Fibroblast of lung (primary cell): ENCODE results near the gene CENPP.

Experiments used
- EZH2 ChIP-seq: IDR thresholded peaks from 2 replicates; pipeline ENCODE4 v1.5.1; 2012; ENCODE audit warnings: low read length, control low read depth, mild to moderate bottlenecking; ENCODE audit errors: missing control alignments
- TF ChIP-seq, protein P1 (sequence below), 2 donors: IDR thresholded peaks in 1 of 2; conservative IDR thresholded peaks in 1 of 2; 1 replicate in 1 of 2; 2 replicates in 1 of 2; pipeline ENCODE4 v1.5.1; 2011 to 2012; ENCODE audit warnings: low read length in 2 of 2, control low read depth in 1 of 2, inconsistent platforms in 1 of 2, low read depth in 1 of 2, mild to moderate bottlenecking in 1 of 2

DNA sequence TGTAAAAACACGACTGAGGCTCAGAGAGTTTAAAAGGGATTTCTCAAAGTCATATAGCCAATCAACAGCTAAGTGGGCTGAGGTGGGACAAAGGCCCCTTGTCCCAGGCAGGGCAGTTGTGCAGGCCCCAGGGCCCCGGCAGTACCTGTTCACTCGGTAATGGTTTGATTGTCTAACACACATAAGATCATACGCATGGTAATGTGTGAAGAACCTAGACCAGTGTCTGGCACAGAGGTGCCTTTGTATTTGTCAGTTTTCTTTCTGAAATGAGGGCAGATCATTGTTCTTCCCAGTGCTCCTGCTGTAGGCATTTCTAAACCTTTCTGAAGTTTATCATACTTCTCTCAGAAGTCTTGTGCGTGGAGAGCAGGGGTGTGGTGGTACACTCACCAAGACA lies 277.3 kb downstream of the CENPP start:
- TF ChIP-seq, protein P1, sequence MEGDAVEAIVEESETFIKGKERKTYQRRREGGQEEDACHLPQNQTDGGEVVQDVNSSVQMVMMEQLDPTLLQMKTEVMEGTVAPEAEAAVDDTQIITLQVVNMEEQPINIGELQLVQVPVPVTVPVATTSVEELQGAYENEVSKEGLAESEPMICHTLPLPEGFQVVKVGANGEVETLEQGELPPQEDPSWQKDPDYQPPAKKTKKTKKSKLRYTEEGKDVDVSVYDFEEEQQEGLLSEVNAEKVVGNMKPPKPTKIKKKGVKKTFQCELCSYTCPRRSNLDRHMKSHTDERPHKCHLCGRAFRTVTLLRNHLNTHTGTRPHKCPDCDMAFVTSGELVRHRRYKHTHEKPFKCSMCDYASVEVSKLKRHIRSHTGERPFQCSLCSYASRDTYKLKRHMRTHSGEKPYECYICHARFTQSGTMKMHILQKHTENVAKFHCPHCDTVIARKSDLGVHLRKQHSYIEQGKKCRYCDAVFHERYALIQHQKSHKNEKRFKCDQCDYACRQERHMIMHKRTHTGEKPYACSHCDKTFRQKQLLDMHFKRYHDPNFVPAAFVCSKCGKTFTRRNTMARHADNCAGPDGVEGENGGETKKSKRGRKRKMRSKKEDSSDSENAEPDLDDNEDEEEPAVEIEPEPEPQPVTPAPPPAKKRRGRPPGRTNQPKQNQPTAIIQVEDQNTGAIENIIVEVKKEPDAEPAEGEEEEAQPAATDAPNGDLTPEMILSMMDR (conservative IDR thresholded peaks at IDR 0.05 in 1 of 2, IDR thresholded peaks at IDR 0.05 in 1 of 2; ENCODE audit: low read depth in 1 of 2, low read length in 2 of 2), result no peak
- no peak for TF ChIP-seq EZH2
